Bronchial epithelial cell (primary cell): ENCODE data around the gene PELI2. TPM values are rescaled to one million over a fixed set of nuclear protein-coding genes. Genes with fewer than 3 reads are reported as not detected.

Source experiments
- DNase-seq: peaks from one replicate; pipeline ENCODE4 v3.0.0-alpha.2; 2010; ENCODE audit warnings: low read depth
- FAIRE-seq: peaks from 2 replicates; lab custom pipeline; 2011; peaks lifted over from hg19 to GRCh38; lab: Jason Lieb, UNC
- H3K27me3 ChIP-seq: 2 replicates; pipeline ENCODE4 v1.5.1; 2011; ENCODE audit warnings: low read length; ENCODE audit not compliant: control insufficient read depth, insufficient read depth
- H3K36me3 ChIP-seq: 2 replicates; pipeline ENCODE4 v1.5.1; 2011; ENCODE audit warnings: low read length; ENCODE audit not compliant: control insufficient read depth, insufficient read depth
- H3K4me3 ChIP-seq: 2 replicates; pipeline ENCODE4 v1.5.1; 2011; ENCODE audit warnings: mild to moderate bottlenecking, low read depth, low read length, control low read depth
- total RNA-seq: library from RNA; depleted of rRNA; stranded (reverse); fragments of >200 nt; gene quantifications from 2 replicates; pipeline ENCODE4 v1.2.1, GENCODE V29; 2014
- TF ChIP-seq, protein P1 (sequence below): IDR thresholded peaks from 2 replicates; pipeline ENCODE4 v1.5.1; 2011; ENCODE audit warnings: mild to moderate bottlenecking, moderate library complexity, low read length, control low read depth, inconsistent platforms; ENCODE audit not compliant: insufficient read depth, severe bottlenecking

The PELI2 gene
- total RNA-seq, 1 donor from 2014 or later: 2.1 TPM

GRCh38 chr14:56280843-56281242 is 162.6 kb downstream of the PELI2 start:
- Histone ChIP-seq H3K4me3 (no peak overlapping the region), H3K27me3 (no peaks in the 10 kb centered on the region), H3K36me3 (no peaks in the 10 kb centered on the region)
- TF ChIP-seq, protein P1, sequence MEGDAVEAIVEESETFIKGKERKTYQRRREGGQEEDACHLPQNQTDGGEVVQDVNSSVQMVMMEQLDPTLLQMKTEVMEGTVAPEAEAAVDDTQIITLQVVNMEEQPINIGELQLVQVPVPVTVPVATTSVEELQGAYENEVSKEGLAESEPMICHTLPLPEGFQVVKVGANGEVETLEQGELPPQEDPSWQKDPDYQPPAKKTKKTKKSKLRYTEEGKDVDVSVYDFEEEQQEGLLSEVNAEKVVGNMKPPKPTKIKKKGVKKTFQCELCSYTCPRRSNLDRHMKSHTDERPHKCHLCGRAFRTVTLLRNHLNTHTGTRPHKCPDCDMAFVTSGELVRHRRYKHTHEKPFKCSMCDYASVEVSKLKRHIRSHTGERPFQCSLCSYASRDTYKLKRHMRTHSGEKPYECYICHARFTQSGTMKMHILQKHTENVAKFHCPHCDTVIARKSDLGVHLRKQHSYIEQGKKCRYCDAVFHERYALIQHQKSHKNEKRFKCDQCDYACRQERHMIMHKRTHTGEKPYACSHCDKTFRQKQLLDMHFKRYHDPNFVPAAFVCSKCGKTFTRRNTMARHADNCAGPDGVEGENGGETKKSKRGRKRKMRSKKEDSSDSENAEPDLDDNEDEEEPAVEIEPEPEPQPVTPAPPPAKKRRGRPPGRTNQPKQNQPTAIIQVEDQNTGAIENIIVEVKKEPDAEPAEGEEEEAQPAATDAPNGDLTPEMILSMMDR: no peak
- FAIRE-seq (no peak), DNase-seq (no peak)

GRCh38 chr14:56282179-56282578 is 164.0 kb downstream of the PELI2 start:
- TF ChIP-seq, protein P1: no peak
- no peaks in the 10 kb centered on the region for H3K36me3 ChIP-seq
- no peaks in the 10 kb centered on the region for H3K27me3 ChIP-seq
- H3K4me3 ChIP-seq: no peak overlapping the region
- no peak for FAIRE-seq
- DNase-seq: no peak

- TF ChIP-seq, protein P1: no peak
- H3K4me3 ChIP-seq: no peak overlapping the region
- no peaks in the 10 kb centered on the region for H3K36me3 ChIP-seq
- FAIRE-seq (no peak), DNase-seq (no peak)
- H3K27me3 ChIP-seq: no peaks in the 10 kb centered on the region
These were observed 166.4 kb downstream of the PELI2 start for GRCh38 chr14:56284641-56285040.

DNA sequence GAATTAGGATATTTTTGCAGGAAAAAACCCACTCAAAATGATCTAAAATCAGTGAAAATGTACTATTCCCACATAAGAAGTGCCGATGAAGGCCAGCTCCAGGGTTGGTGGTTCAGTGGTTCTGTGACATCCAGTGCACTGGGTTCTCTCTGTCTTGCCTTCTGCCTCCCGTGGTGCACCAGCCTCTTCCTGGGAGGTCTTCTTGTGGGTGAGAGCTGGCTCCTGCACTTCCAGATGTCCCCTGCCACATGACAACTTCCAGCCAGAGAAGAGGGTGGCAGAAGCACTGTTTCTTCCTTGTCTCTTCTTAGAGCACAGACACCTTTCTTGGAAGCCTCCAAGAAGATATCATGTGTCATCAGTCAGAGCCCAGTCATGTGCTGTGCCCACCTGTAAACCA is 170.9 kb downstream of the PELI2 start:
- H3K4me3 ChIP-seq: no peak overlapping the region
- FAIRE-seq (no peak), DNase-seq (no peak)
- no peaks in the 10 kb centered on the region for H3K27me3 ChIP-seq
- TF ChIP-seq, protein P1: no peak
- H3K36me3 ChIP-seq: no peaks in the 10 kb centered on the region

DNA sequence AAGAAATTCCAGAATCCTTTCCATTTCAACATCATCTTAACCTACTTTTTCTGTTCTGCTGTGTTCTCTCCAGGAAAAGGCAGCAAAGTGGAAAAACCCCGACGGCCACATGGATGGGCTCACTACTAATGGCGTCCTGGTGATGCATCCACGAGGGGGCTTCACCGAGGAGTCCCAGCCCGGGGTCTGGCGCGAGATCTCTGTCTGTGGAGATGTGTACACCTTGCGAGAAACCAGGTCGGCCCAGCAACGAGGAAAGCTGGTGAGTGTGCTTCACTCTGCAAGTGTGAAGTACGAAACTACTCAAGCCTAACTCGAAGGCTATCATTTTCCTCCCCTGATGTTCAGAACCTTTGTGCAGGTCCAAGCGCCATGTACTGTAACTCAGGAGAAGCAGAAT is 172.0 kb downstream of the PELI2 start:
- Histone ChIP-seq H3K36me3 (no peaks in the 10 kb centered on the region), H3K27me3 (no peaks in the 10 kb centered on the region), H3K4me3 (no peak overlapping the region)
- DNase-seq: no peak
- TF ChIP-seq, protein P1: no peak
- no peak for FAIRE-seq

GRCh38 chr14:56292970-56293369 is 174.8 kb downstream of the PELI2 start:
- DNase-seq: no peak
- TF ChIP-seq, protein P1: no peak
- H3K27me3 ChIP-seq: no peaks in the 10 kb centered on the region
- no peaks in the 10 kb centered on the region for H3K36me3 ChIP-seq
- no peak for FAIRE-seq
- H3K4me3 ChIP-seq: no peak overlapping the region
